ENCODE measurements around the gene C20orf173. TPM values are rescaled to one million over a fixed set of nuclear protein-coding genes. Genes with fewer than 3 reads are reported as not detected.
"Not testable (repeated sequence)": the region's sequence is repeated elsewhere in the genome, so short reads cannot be mapped to it uniquely, and the experiment has no call there.

The C20orf173 gene
- total RNA-seq, 1 donor: not detected

GRCh38 chr20:35551503-35551902 is 22.1 kb upstream of the C20orf173 start:
- H3K4me3 ChIP-seq (ENCODE audit: low read depth, low read length): no peak overlapping the region
- TF ChIP-seq CTCF (IDR thresholded peaks at IDR 0.05; ENCODE audit: insufficient read depth, low read depth, low read length): no peak
- no peak for DNase-seq (ENCODE audit: low read depth)

GRCh38 chr20:35547329-35547728 is 17.9 kb upstream of the C20orf173 start:
- TF ChIP-seq CTCF (IDR thresholded peaks at IDR 0.05; ENCODE audit: insufficient read depth, low read depth, low read length): no peak
- no peak overlapping the region for H3K4me3 ChIP-seq (ENCODE audit: low read depth, low read length)
- DNase-seq (ENCODE audit: low read depth): no peak

DNA sequence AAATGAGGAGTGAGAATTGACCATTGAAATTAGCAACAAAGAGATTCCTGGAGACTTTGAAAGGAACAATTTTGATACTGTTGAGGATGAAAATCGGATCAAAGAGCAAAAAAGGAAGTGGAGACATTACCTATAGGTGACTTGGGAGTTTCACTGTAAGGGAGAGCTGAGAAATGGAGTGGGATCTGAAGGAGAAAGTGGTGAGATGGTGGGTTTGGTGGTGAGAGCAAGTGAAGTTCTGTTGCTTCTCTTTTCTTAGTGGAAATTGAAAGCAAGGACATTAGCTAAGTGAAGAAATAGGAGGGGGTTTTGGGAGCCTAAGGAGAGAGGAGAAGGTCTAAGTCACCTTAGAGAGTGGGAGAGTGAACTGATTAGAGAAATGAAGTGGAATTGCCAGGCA is 16.7 kb upstream of the C20orf173 start:
- no peak overlapping the region for H3K4me3 ChIP-seq (ENCODE audit: low read depth, low read length)
- no peak for TF ChIP-seq CTCF (IDR thresholded peaks at IDR 0.05; ENCODE audit: insufficient read depth, low read depth, low read length)

GRCh38 chr20:35544941-35545340 is 15.5 kb upstream of the C20orf173 start:
- not testable (repeated sequence) for H3K4me3 ChIP-seq (ENCODE audit: low read depth, low read length); DNase-seq (ENCODE audit: low read depth)

More for the DNA sequence above, 16.7 kb upstream of the C20orf173 start:
- no peak for DNase-seq (ENCODE audit: low read depth)

DNA sequence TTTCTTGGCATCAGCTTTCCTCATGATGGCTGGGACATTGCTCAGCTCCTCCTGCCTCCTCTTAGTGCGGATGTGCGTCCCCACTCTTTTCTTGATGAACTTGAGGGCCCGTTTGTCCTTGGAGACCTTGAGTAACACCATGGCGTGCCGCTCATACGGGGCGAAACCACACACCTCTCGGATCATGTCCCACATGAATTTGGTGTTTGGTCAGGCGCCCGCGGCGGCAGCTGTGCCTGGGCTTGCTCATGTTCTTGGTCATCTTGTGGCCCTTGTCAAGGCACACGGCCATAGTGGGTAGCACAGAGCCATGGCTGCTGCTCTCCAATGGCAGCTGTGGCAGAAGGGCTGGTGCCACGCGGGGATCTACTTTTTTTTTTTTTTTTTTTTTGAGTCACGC is 15.0 kb upstream of the C20orf173 start:
- no peak for DNase-seq (ENCODE audit: low read depth)
- no peak overlapping the region for H3K4me3 ChIP-seq (ENCODE audit: low read depth, low read length)
- no peak for TF ChIP-seq CTCF (IDR thresholded peaks at IDR 0.05; ENCODE audit: insufficient read depth, low read depth, low read length)

GRCh38 chr20:35542990-35543389 is 13.5 kb upstream of the C20orf173 start:
- no peak overlapping the region for H3K4me3 ChIP-seq (ENCODE audit: low read depth, low read length)
- TF ChIP-seq CTCF (IDR thresholded peaks at IDR 0.05; ENCODE audit: insufficient read depth, low read depth, low read length): no peak

GRCh38 chr20:35541783-35542662 is 12.6 kb upstream of the C20orf173 start, which contains the start of gene ERGIC3:
Gene ERGIC3 (plus strand): TSS chr20:35542078. CDS start chr20:35542098, 20 bp downstream.
- H3K4me3 ChIP-seq (ENCODE audit: low read depth, low read length): peak within 1 kb of the TSS; percentile 96
- TF ChIP-seq CTCF (IDR thresholded peaks at IDR 0.05; ENCODE audit: insufficient read depth, low read depth, low read length): peak; percentile 4
- DNase-seq (ENCODE audit: low read depth): peak; percentile 95

More at GRCh38 chr20:35542990-35543389, 13.5 kb upstream of the C20orf173 start:
- no peak for DNase-seq (ENCODE audit: low read depth)
